Heart right ventricle (tissue), 16 donors: ENCODE results near the gene DHX8. TPM values are rescaled to one million over a fixed set of nuclear protein-coding genes. Genes with fewer than 3 reads are reported as not detected.

Source experiments
- ATAC-seq, 8 donors: fragments of 200-7000 bp; cut with Tn5 transposase; one replicate each; pipeline ENCODE4 v1.9.1; 2020; ENCODE audit warnings: mild to moderate bottlenecking in 8 of 8, moderate library complexity in 8 of 8, moderate number of reproducible peaks in 1 of 8
- DNase-seq, 2 donors: peaks; one replicate each; pipeline ENCODE4 v3.0.0-alpha.2; 2020
- H3K27ac ChIP-seq, 10 donors: fragments of 200-600 bp; sonication (generic) in 2 of 10; one replicate each; pipeline versions ENCODE4 v1.5.0 to v1.8.0; 2020 to 2022; ENCODE audit warnings: mild to moderate bottlenecking in 3 of 10
- H3K27me3 ChIP-seq, 7 donors: fragments of 200-600 bp; one replicate each; pipeline ENCODE4 v1.8.0; 2021 to 2022; ENCODE audit warnings: mild to moderate bottlenecking in 2 of 7
- H3K36me3 ChIP-seq, 9 donors: fragments of 200-600 bp; sonication (generic) in 1 of 9; one replicate each; pipeline versions ENCODE4 v1.5.0 to v1.8.0; 2020 to 2022; ENCODE audit warnings: mild to moderate bottlenecking in 2 of 9
- H3K4me1 ChIP-seq, 9 donors: fragments of 200-600 bp; sonication (generic) in 1 of 9; one replicate each; pipeline versions ENCODE4 v1.5.0 to v1.8.0; 2020 to 2022; ENCODE audit warnings: mild to moderate bottlenecking in 4 of 9
- H3K4me3 ChIP-seq, 10 donors: fragments of 200-600 bp; sonication (generic) in 2 of 10; one replicate each; pipeline versions ENCODE4 v1.5.0 to v1.8.0; 2020 to 2022; ENCODE audit warnings: mild to moderate bottlenecking in 7 of 10, moderate library complexity in 2 of 10
- H3K9me3 ChIP-seq, 11 donors: fragments of 200-600 bp in 10 of 11; sonication (generic) in 2 of 11; one replicate each; pipeline versions ENCODE4 v1.5.0 to v1.8.0; 2013 to 2022; ENCODE audit warnings: mild to moderate bottlenecking in 2 of 11, control low read depth in 1 of 11, moderate library complexity in 1 of 11
- WGBS, 2 donors: extraction: QIAGEN DNeasy Blood & Tissue Kit; methylation state at CpG; one replicate each; pipeline ENCODE4 v1.1.7; 2013; ENCODE audit warnings: inconsistent platforms in 1 of 2; 5-methylcytosine and 5-hydroxymethylcytosine counted together
- intact Hi-C, 10 donors: fragments of 100-400 bp; cut with DNase I; formaldehyde crosslinking; loops; one replicate each; pipeline versions ENCODE4 v1.11.1 to v1.14.2; 2022
- polyA plus RNA-seq, 2 donors: library from polyadenylated mRNA; stranded (reverse); fragments of 200-250 nt; gene quantifications; one replicate each; pipeline ENCODE4 v1.2.3, GENCODE V29; 2013
- total RNA-seq, 10 donors: library from RNA; stranded (reverse); fragmentation: NEBNext Ultra II Directional in 3 of 10; extraction: Animal tissue kit (Norgen Biotek cat#: 25700) in 3 of 10; gene quantifications; one replicate each; pipeline versions ENCODE4 v1.2.1 to v1.2.4, GENCODE V29; 2021 to 2023
- TF ChIP-seq, protein P1 (sequence below), 9 donors: fragments of 200-600 bp; sonication (generic) in 2 of 9; IDR thresholded peaks; one replicate each; pipeline versions ENCODE4 v1.5.0 to v1.8.0; 2021 to 2022; ENCODE audit warnings: antibody characterized with exemption in 9 of 9, mild to moderate bottlenecking in 5 of 9, moderate library complexity in 1 of 9
- donor health status: Arrhythmogenic right ventricular cardiomyopathy.
- donor health status: ischemic (EF 13 %, LVEDD 7.1; RV severe dilation, severe dysfunction).
- donor health status: healthy with polysubstance abuse.
- donor health status: DM: no; HTN: yes; CAD: no.
- donor health status: DM: no; HTN: no; CAD: no.
- donor health status: ischemic (EF 25% LVEDD 6.9; RV normal size, moderate dysfunction).
- donor health status: ischemic (EF 25% LVEDD 5.7; RV mildly dilated, moderate dysfunction).
- donor health status: healthy.
- donor health status: DM: yes; HTN: yes; CAD: no.
- donor health status: Ischemic cardiomyopathy.
- donor health status: ischemic (EF 35%, LVEDD 5.7; RV mildly dilated, moderate dysfunction).
- donor health status: nonischemic (EF 11% LVEDD 7.7; RV severe dilation, severe dysfunction).
- donor health status: DM: yes; HTN: yes; CAD: no.
- donor health status: PGD.
- donor health status: ischemic (EF 29% LVEDD 5.4; RV normal size, mild dysfunction).
- donor health status: nonischemic (EF 23%, LVEDD 6.1; RV moderate dilation, normal function).

Gene DHX8
- total and polyA plus RNA-seq, 12 donors: 19.2 to 42.0 (median 28.4) TPM

DNA sequence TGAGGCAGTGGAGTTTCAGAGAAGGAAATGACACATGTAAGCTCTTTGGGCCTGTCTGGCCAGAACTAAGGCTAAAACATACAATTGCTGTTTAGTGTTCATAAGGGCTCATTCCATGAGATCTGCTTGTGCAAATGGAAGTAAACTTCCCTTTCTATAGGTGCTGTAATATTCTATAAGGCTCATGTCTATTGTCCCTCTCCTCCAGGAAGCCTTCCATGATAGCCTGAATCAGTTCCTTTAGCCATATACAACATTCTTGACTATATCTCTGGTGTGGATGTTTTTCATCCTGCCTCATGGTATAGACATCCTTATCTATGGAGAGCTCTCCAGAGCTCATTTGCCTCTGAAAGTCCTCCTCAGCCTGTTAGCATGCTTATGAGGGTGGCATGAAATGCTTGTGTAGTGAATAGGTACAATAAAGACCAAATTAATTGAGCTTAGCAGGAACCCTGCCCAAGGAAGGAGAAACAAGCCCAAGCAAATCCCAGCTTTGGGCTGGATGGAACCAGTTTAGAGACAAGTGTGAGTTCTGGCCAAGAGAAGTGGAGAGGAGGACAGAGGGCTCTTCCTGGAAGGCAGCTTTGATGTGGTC, 64.0 kb downstream of the DHX8 start:
- H3K9me3 ChIP-seq: no peaks in the 10 kb centered on the region
- H3K27ac ChIP-seq: no peak overlapping the region
- DNase-seq: no peak
- H3K4me1 ChIP-seq: peaks cover 0 to 35% (median 20%) of the 10 kb centered on the region in 9 donors
- no peak for ATAC-seq
- TF ChIP-seq, protein P1, sequence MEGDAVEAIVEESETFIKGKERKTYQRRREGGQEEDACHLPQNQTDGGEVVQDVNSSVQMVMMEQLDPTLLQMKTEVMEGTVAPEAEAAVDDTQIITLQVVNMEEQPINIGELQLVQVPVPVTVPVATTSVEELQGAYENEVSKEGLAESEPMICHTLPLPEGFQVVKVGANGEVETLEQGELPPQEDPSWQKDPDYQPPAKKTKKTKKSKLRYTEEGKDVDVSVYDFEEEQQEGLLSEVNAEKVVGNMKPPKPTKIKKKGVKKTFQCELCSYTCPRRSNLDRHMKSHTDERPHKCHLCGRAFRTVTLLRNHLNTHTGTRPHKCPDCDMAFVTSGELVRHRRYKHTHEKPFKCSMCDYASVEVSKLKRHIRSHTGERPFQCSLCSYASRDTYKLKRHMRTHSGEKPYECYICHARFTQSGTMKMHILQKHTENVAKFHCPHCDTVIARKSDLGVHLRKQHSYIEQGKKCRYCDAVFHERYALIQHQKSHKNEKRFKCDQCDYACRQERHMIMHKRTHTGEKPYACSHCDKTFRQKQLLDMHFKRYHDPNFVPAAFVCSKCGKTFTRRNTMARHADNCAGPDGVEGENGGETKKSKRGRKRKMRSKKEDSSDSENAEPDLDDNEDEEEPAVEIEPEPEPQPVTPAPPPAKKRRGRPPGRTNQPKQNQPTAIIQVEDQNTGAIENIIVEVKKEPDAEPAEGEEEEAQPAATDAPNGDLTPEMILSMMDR (IDR thresholded peaks at IDR 0.05): no peak
- peaks cover 0 to 64% (median 8%) of the 10 kb centered on the region in 7 donors for H3K27me3 ChIP-seq
- no peaks in the 10 kb centered on the region for H3K36me3 ChIP-seq
- intact Hi-C loops: no loop called here
- H3K4me3 ChIP-seq: no peak overlapping the region

DNA sequence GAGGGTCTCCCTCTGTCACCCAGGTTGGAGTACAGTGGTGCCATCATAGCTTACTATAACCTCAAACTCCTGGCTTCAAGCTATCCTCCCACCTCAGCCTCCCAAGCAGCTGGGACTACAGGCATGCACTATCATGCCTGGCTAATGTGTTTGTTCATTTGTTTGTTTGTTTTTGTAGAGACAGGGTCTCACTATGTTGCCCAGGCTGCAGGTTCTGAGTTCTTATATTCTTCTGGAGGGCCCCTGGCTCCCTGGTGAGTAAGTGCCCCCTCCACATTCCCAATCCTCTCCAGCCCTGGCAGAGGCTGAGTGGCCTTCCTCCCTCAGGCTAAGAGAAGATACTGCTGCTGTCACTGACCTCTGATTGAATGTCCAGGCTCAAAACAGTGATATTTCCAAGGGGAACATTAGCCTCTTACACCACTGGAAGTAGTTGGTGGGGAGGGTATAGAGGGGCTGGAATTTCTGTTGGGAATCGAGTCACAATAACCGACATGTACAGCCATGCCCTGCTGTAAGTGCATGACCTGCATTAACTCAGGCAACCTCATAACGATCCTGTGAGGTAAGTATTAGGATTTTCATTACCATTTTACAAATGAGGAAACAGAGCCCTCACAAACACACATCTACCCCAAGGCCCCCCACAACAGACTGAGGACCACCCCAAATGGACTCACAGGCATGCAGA, 65.1 kb downstream of the DHX8 start:
- DNase-seq (no peak), ATAC-seq (no peak)
- H3K27me3 ChIP-seq: peaks cover 0 to 64% (median 8%) of the 10 kb centered on the region in 7 donors
- no peaks in the 10 kb centered on the region for H3K9me3 ChIP-seq
- no peak overlapping the region for H3K4me3 ChIP-seq
- 79 to 83% methylated on average over 3 of the region's 3 CpGs for WGBS, 2 donors
- TF ChIP-seq, protein P1 (IDR thresholded peaks at IDR 0.05): no peak
- intact Hi-C loops: no loop called here
- no peak overlapping the region for H3K27ac ChIP-seq
- no peaks in the 10 kb centered on the region for H3K36me3 ChIP-seq
- H3K4me1 ChIP-seq: peaks cover 0 to 35% (median 20%) of the 10 kb centered on the region in 9 donors

DNA sequence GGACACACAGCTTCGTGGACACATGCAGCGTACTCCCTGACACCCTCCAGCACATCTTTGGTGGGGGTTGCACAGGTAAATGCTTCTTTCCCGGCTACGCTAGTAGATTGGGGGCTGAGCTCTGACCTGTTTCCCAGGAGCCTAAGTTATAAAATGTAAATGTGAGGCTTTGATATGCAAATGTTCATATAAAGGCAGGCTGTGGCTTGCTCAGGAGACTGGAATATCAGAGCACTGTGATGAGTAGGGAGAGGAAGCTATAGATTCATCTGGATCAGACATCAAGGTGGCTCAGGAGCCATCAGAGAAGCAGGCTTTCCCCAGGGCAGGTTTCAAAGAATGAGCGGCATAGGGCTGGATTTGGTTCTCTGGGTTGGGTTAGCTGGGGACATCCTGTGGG, 65.7 kb downstream of the DHX8 start:
- no peak overlapping the region for H3K4me3 ChIP-seq
- H3K36me3 ChIP-seq: no peaks in the 10 kb centered on the region
- no peak for ATAC-seq
- H3K27ac ChIP-seq: no peak overlapping the region
- no peak for DNase-seq
- peaks cover 0 to 35% (median 20%) of the 10 kb centered on the region in 9 donors for H3K4me1 ChIP-seq
- TF ChIP-seq, protein P1 (IDR thresholded peaks at IDR 0.05): no peak
- no peaks in the 10 kb centered on the region for H3K9me3 ChIP-seq
- H3K27me3 ChIP-seq: peaks cover 0 to 60% (median 8%) of the 10 kb centered on the region in 7 donors
- intact Hi-C loops: no loop called here
- 90 to 93% methylated on average over 5 of the region's 5 CpGs for WGBS, 2 donors

DNA sequence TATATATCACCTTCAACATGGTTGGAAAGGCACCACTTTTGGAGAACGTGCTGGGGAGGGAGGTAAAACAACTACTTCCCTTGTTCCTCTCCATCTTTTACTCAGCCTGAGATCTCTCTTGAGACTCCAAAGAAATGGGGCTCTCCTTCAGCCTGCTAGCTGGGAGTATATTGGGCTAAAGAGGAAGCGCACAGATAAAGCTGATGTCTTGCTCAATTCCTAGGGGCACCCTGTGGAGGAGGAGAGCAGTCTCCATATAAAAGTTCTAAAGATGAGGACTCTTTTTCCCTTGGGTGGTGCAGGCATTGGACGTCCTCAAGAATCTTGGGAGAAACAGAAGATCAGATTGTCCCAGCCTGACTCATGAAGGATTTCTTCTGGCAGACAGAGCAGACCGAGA, 67.0 kb downstream of the DHX8 start:
- DNase-seq (no peak), ATAC-seq (no peak)
- peaks cover 0 to 27% (median 15%) of the 10 kb centered on the region in 9 donors for H3K4me1 ChIP-seq
- WGBS, 2 donors: 90 to 92% methylated on average over 4 of the region's 4 CpGs
- TF ChIP-seq, protein P1 (IDR thresholded peaks at IDR 0.05): no peak
- no peak overlapping the region for H3K4me3 ChIP-seq
- intact Hi-C loops: loop anchor here in 1 of 10 donors (5.0 kb wide), 1 partner anchor 33 kb away; no protein-coding TSS in a partner anchor
- H3K27ac ChIP-seq: no peak overlapping the region
- peaks cover 0 to 57% (median 6%) of the 10 kb centered on the region in 7 donors for H3K27me3 ChIP-seq
- no peaks in the 10 kb centered on the region for H3K36me3 ChIP-seq
- no peaks in the 10 kb centered on the region for H3K9me3 ChIP-seq
